Heart right ventricle (tissue), 16 donors: ENCODE results near the gene IQCK. TPM values are rescaled to one million over a fixed set of nuclear protein-coding genes. Genes with fewer than 3 reads are reported as not detected.

Experiments used
- ATAC-seq, 8 donors: fragments of 200-7000 bp; cut with Tn5 transposase; one replicate each; pipeline ENCODE4 v1.9.1; 2020; ENCODE audit warnings: mild to moderate bottlenecking in 8 of 8, moderate library complexity in 8 of 8, moderate number of reproducible peaks in 1 of 8
- DNase-seq, 2 donors: peaks; one replicate each; pipeline ENCODE4 v3.0.0-alpha.2; 2020
- H3K27ac ChIP-seq, 10 donors: fragments of 200-600 bp; sonication (generic) in 2 of 10; one replicate each; pipeline versions ENCODE4 v1.5.0 to v1.8.0; 2020 to 2022; ENCODE audit warnings: mild to moderate bottlenecking in 3 of 10
- H3K27me3 ChIP-seq, 7 donors: fragments of 200-600 bp; one replicate each; pipeline ENCODE4 v1.8.0; 2021 to 2022; ENCODE audit warnings: mild to moderate bottlenecking in 2 of 7
- H3K36me3 ChIP-seq, 9 donors: fragments of 200-600 bp; sonication (generic) in 1 of 9; one replicate each; pipeline versions ENCODE4 v1.5.0 to v1.8.0; 2020 to 2022; ENCODE audit warnings: mild to moderate bottlenecking in 2 of 9
- H3K4me1 ChIP-seq, 9 donors: fragments of 200-600 bp; sonication (generic) in 1 of 9; one replicate each; pipeline versions ENCODE4 v1.5.0 to v1.8.0; 2020 to 2022; ENCODE audit warnings: mild to moderate bottlenecking in 4 of 9
- H3K4me3 ChIP-seq, 10 donors: fragments of 200-600 bp; sonication (generic) in 2 of 10; one replicate each; pipeline versions ENCODE4 v1.5.0 to v1.8.0; 2020 to 2022; ENCODE audit warnings: mild to moderate bottlenecking in 7 of 10, moderate library complexity in 2 of 10
- H3K9me3 ChIP-seq, 11 donors: fragments of 200-600 bp in 10 of 11; sonication (generic) in 2 of 11; one replicate each; pipeline versions ENCODE4 v1.5.0 to v1.8.0; 2013 to 2022; ENCODE audit warnings: mild to moderate bottlenecking in 2 of 11, control low read depth in 1 of 11, moderate library complexity in 1 of 11
- CTCF ChIP-seq, 9 donors: fragments of 200-600 bp; sonication (generic) in 2 of 9; IDR thresholded peaks; one replicate each; pipeline versions ENCODE4 v1.5.0 to v1.8.0; 2021 to 2022; ENCODE audit warnings: antibody characterized with exemption in 9 of 9, mild to moderate bottlenecking in 5 of 9, moderate library complexity in 1 of 9
- WGBS, 2 donors: extraction: QIAGEN DNeasy Blood & Tissue Kit; methylation state at CpG; one replicate each; pipeline ENCODE4 v1.1.7; 2013; ENCODE audit warnings: inconsistent platforms in 1 of 2; 5-methylcytosine and 5-hydroxymethylcytosine counted together
- intact Hi-C, 10 donors: fragments of 100-400 bp; cut with DNase I; formaldehyde crosslinking; loops; one replicate each; pipeline versions ENCODE4 v1.11.1 to v1.14.2; 2022
- polyA plus RNA-seq, 2 donors: library from polyadenylated mRNA; stranded (reverse); fragments of 200-250 nt; gene quantifications; one replicate each; pipeline ENCODE4 v1.2.3, GENCODE V29; 2013
- total RNA-seq, 10 donors: library from RNA; stranded (reverse); fragmentation: NEBNext Ultra II Directional in 3 of 10; extraction: Animal tissue kit (Norgen Biotek cat#: 25700) in 3 of 10; gene quantifications; one replicate each; pipeline versions ENCODE4 v1.2.1 to v1.2.4, GENCODE V29; 2021 to 2023
- donor health status: Arrhythmogenic right ventricular cardiomyopathy.
- donor health status: ischemic (EF 13 %, LVEDD 7.1; RV severe dilation, severe dysfunction).
- donor health status: healthy with polysubstance abuse.
- donor health status: DM: no; HTN: yes; CAD: no.
- donor health status: DM: no; HTN: no; CAD: no.
- donor health status: ischemic (EF 25% LVEDD 6.9; RV normal size, moderate dysfunction).
- donor health status: ischemic (EF 25% LVEDD 5.7; RV mildly dilated, moderate dysfunction).
- donor health status: healthy.
- donor health status: DM: yes; HTN: yes; CAD: no.
- donor health status: Ischemic cardiomyopathy.
- donor health status: ischemic (EF 35%, LVEDD 5.7; RV mildly dilated, moderate dysfunction).
- donor health status: nonischemic (EF 11% LVEDD 7.7; RV severe dilation, severe dysfunction).
- donor health status: DM: yes; HTN: yes; CAD: no.
- donor health status: PGD.
- donor health status: ischemic (EF 29% LVEDD 5.4; RV normal size, mild dysfunction).
- donor health status: nonischemic (EF 23%, LVEDD 6.1; RV moderate dilation, normal function).

IQCK gene
- total and polyA plus RNA-seq, 12 donors: 5.5 to 11.7 (median 7.4) TPM

GRCh38 chr16:19689342-19689741 lies 28.7 kb upstream of the IQCK start:
- no peak overlapping the region for H3K4me3 ChIP-seq
- peaks cover 0 to 10% (median 0%) of the 10 kb centered on the region in 11 donors for H3K9me3 ChIP-seq
- peaks cover 0 to 25% (median 11%) of the 10 kb centered on the region in 9 donors for H3K4me1 ChIP-seq
- intact Hi-C loops: loop anchor here in 1 of 10 donors (10.0 kb wide), 1 partner anchor 85 kb away; no protein-coding TSS in a partner anchor
- no peak for TF ChIP-seq CTCF (IDR thresholded peaks at IDR 0.05)
- no peaks in the 10 kb centered on the region for H3K27me3 ChIP-seq
- ATAC-seq (no peak), DNase-seq (no peak)
- H3K27ac ChIP-seq: peak overlapping the region in 2 of 10 donors; percentile 42 to 61
- WGBS, 2 donors: 97 to 99% methylated on average over 5 of the region's 5 CpGs
- peaks cover 0 to 80% (median 10%) of the 10 kb centered on the region in 9 donors for H3K36me3 ChIP-seq

GRCh38 chr16:19690196-19690595 lies 27.9 kb upstream of the IQCK start:
- Histone ChIP-seq H3K4me3 (no peak overlapping the region), H3K27me3 (no peaks in the 10 kb centered on the region), H3K4me1 (peaks cover 0 to 25% (median 11%) of the 10 kb centered on the region in 9 donors), H3K27ac (peak overlapping the region in 5 of 10 donors; percentile 33 to 78 (median 57)), H3K36me3 (peaks cover 0 to 74% (median 4%) of the 10 kb centered on the region in 9 donors), H3K9me3 (peaks cover 0 to 3% (median 0%) of the 10 kb centered on the region in 11 donors)
- WGBS, 2 donors: 67 to 73% methylated on average over 4 of the region's 4 CpGs
- no peak for DNase-seq
- peak in 6 of 8 donors; percentile 50 to 76 (median 57) for ATAC-seq
- no peak for TF ChIP-seq CTCF (IDR thresholded peaks at IDR 0.05)
- intact Hi-C loops: no loop called here

- no peaks in the 10 kb centered on the region for H3K9me3 ChIP-seq
- no peak for TF ChIP-seq CTCF (IDR thresholded peaks at IDR 0.05)
- 57 to 72% methylated on average over 14 of the region's 14 CpGs for WGBS, 2 donors
- H3K27ac ChIP-seq: peak overlapping the region in 7 of 10 donors; percentile 14 to 78 (median 42)
- peaks cover 0 to 64% (median 4%) of the 10 kb centered on the region in 9 donors for H3K36me3 ChIP-seq
- peak in 7 of 8 donors; percentile 15 to 51 (median 34) for ATAC-seq
- peak in 1 of 2 donors; percentile 13 for DNase-seq
- no peak overlapping the region for H3K4me3 ChIP-seq
- peaks cover 0 to 34% (median 19%) of the 10 kb centered on the region in 9 donors for H3K4me1 ChIP-seq
- no peaks in the 10 kb centered on the region for H3K27me3 ChIP-seq
- intact Hi-C loops: no loop called here
Observed at GRCh38 chr16:19691161-19691711, 26.8 kb upstream of the IQCK start.

GRCh38 chr16:19694989-19695388 lies 23.1 kb upstream of the IQCK start:
- DNase-seq (no peak), ATAC-seq (no peak)
- Histone ChIP-seq H3K27me3 (no peaks in the 10 kb centered on the region), H3K27ac (peak overlapping the region in 4 of 10 donors; percentile 73 to 93 (median 90)), H3K4me3 (no peak overlapping the region), H3K4me1 (peaks cover 8 to 65% (median 52%) of the 10 kb centered on the region in 9 donors), H3K9me3 (no peaks in the 10 kb centered on the region), H3K36me3 (peaks cover 0 to 56% (median 4%) of the 10 kb centered on the region in 9 donors)
- intact Hi-C loops: loop anchor here in 1 of 10 donors (5.0 kb wide), 1 partner anchor 48 kb away; no protein-coding TSS in a partner anchor
- no peak for TF ChIP-seq CTCF (IDR thresholded peaks at IDR 0.05)
- WGBS, 2 donors: 95 to 96% methylated on average over 8 of the region's 8 CpGs
